HG03558 (cell line): ENCODE results near the gene MEX3D.
A peak's percentile ranks its signal among the peaks of the same experiment; 100 is the strongest.

ENCODE experiments used
- ATAC-seq: cut with Tn5 transposase; IDR thresholded peaks from one replicate; pipeline ENCODE4 v1.9.1; 2021; ENCODE audit warnings: moderate number of reproducible peaks; ENCODE audit not compliant: unreplicated experiment; ENCODE audit errors: extremely low read depth

The MEX3D gene

DNA sequence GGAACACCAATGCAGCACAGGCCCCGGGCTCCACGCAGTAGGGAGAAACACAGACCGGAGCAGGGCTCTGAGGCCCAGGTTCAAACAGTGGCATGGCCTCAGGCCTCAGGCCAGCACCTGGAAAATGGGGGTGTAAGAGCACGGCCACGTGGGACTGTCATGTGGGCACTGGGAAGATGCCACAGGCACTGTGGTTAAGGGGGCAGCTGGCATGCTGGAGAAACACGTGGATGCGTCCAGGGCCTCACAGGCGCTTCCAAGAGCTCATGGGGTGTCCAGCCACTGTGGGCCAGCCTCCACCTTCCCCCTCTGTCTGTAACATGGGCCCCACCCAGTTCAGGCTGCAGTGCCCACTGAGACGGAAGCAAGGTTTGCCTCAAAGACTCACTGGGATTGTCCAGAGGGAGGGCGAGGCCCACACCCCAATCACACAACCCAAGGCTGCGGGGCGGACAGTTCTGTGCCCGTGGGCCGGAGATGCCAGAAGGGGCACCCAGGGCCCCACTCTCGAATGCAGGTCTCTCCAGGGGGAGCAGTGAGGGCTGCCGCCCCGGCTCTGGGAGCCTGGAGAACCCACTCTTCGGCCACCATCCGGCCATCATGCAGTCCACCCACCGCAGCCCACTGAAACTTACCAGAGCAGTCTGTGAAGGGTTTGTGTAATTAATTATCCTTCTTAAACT is 30.8 kb upstream of the MEX3D start:
- no peak for ATAC-seq

DNA sequence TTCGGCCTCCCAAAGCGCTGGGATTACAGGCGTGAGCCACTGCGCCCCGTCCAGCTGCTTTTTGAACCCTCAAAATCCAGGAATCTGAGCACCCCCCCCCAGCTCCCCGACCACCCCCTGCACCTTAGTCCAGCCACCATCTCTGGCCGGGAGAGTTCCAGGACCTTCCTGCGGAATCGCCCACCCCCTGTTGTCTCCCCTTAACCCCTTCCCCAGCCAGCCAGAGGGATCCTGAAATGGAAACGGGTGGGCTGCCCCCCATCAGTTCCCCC is 25.3 kb upstream of the MEX3D start:
- ATAC-seq, result no peak

DNA sequence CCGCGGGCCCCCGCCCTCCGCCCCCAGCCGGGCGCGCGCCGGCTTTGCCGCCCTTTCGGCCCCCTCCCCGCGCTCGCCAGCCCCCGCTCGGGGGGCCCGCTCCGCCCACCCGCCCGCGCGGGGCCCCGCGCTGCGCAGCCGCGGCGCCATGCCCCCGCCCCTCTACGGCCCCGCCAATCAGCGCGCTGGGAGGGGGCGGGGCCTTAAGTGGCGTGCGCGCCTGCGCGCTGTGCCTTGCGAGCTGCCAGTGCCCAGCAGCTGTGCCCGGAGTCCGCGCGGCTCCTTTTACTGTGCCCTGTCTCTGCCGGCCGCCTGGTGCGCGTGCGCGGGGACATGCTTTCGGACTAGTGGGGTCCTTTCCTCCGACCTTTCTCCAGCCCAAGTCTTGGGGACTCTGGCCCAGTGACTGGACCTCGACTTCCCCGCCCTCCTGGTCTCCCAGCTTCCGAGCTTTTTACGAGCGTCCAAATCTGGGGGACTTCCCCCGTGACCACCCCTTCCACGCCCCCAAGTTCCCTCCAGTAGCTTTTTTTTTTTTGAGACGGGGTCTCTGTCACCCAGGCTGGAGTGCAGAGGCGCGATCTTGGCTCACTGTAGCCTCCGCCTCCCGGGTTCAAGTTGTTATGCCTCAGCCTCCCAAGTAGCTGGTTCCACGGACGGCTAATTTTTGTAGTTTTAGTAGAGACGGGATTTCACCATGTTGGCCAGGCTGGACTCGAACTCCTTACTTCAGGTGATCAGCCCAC is 24.8 kb upstream of the MEX3D start, which contains the start of gene MBD3:
MBD3 (minus strand) TSS at position 111 of the 746 bp plus-strand sequence. CDS start 234 bp downstream, outside the sequence.
- ATAC-seq, result peak; percentile 29

DNA sequence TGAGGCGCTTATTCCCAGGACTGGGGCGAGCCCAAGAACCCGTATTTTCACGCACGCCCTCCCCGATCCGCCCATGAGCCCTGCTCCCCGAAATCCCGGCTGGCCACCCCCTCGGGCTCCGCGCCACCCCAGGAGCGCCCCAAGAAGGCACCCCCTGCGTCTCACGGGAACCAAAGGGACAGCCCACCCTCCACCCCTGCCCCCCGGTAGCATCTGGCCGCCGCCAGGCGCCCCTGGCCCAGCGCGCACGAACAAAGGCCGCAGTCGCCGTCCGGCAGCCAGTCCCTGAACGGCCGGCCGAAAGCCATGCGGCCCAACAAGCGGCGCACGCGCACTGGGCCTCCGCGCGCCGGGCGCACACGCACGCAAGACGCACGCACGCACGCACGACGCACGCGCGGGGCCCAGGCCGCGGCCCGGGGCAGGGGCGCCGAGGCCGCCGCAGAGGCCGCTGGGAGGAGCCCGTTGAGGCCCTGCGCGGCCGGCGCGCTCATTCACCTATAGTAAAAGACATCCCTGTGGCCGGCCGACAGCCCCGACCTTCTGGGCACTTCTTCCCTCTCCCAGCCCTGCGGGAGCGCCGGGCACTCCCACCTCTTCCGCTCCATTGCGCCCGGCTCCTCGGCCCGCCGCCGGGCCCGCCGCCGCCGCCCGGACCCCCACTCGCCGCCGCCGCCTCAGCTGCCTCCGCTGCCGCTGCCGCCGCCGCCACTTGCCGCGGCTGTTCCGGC is 24.1 kb upstream of the MEX3D start:
- ATAC-seq, result peak; percentile 45

DNA sequence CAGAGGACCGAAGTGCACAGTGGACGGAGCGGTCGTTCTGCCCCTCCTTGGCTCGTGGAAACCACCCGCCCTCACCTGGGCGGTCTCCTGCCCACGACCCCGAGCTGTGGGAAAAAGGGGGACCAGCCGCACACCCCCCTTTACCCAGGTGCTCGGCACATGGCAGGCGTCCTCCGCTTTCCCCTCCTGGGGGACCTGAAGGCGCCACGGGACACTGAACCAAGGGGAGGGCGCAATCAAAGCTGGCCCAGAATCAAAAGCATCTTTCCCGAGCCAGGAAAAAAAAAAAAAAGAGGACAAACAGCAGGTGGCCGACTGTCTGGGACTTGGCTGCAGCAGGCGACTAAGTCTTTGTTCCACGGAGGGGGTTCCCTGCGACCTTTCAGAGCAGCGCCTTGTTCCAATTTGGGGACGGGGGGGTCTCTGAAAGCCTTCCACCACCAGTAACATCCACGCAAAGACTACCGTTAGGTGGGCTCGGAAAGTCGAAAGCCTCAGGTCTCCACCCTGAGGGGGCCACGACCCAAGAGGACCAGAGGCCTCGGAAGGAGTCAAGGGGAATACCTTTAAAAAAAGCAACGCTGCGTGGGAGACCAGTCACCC is 23.4 kb upstream of the MEX3D start:
- no peak for ATAC-seq

DNA sequence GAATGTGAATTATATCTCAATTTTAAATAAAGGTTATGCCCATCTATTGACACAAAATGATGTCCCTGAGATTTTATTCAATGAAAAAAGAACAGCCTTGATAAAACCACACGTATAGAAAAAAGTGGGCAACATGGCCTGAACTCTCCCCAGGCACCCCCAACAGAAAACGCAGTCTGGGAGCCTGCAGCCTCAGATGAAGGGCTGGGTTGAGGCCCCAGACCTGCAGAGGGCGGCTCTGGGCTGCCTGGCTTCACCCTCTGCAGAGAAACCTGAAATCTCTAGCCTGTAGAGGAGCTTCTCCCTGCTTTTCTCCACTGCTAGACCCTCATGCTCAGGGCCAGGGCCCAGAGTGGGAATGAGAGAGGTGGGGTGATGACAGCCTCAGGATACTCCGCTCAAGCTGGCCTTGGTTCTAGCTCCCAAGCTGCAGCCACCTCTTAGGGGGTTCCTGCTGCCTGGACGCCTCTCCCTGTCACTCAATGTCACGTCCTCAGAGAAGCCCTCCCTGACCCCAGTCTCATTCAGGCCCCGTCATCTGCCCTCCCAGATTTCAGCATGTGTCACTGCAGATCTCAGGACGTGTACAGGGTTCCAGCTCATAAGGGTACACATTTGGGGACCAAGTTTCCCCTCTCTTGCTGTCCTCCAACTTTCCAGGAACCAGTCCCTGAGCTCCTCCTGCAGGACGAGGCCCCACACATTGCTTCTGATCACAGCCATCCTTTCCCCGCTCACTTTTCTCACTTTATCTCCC is 22.7 kb upstream of the MEX3D start:
- ATAC-seq, result no peak

DNA sequence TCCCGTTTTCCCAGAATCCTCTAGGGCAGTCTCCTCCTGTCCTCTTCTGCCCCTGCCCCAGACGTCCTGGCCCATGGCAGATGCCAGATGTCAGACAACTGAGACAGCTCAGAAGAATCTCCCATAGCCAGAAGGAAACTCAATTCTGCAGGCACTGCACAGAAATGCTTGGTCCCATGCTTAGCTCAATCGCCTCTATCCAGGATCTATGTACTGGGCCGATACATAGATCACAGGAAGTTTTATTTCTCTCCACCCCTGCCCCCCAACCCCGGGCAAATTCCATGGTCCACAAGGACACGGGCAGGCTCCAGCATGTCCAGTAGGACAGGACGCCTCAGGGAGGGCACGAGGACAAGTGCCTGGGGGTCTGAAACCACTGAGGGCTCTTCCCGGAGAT is 19.7 kb upstream of the MEX3D start:
- ATAC-seq, result no peak

DNA sequence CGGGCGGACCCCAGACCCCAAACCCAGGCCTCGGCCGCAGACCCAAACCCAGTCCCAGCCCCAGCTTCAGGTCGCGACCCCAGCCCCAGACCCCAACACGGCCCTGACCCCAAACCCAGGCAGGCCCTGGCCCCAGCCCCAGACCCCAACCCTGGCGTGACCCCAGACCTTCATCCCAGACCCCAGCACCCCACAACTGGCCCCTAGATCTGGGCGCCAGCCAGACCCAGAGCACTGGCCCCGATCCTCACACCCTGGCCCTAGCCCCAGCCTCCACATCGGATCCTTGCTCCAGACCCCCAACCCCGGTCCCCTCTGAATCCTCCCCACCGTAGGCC is 17.1 kb upstream of the MEX3D start:
- ATAC-seq, result no peak

DNA sequence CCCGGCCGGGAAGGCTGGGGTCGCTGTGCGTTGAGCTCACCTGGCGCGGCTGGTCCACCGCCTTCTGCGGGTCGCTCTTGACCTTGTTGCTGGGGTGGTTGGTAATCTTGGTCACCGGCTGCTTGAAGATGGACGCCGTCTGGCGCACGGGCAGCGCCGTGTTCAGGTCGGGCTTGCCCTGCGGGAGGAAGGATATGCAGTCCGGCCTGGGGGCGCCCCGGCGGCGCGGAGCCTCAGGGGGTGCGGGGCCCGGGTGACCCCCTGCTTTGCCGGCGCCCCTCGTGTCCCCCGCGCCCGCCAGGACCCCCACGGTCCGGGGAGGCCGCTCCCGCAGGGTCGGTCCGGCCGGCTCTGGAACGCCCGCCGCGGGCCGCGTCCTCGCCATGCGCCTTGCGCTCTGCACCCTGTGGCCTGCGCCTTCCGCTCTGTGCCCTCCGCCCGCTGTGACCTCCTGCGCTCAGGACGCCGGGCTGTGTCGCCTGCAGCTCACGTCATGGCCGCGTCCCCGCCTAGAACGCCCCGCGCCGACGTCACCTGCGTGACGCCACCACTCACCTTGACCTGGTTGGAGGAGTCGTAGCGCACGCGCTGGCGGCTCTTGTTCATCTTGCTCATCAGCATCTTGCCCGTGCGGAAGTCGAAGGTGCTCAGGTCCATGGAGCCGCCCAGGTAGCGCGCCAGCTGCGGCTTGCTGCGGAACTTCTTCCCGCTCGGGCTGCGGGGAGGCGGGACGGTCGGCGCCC is 16.5 kb upstream of the MEX3D start:
- ATAC-seq, result no peak

DNA sequence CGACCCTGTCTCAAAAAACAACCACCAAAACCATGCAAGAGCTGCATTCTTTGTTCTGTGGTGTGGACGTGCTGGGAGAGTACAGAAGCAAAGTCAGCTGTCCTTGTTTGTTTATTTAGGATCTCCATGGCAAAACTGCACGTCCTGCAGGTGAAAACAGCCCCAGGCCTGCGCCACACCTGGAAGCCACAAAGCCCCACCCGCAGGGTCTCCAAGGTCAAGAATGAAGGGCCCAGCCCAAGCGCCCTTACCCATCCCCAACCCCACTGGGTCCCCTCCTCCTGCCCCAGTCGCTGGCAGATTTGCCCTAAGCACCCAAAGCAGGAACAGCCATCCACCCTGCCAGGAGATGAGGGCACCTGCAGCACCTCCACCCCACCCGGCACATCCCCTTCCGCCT is 14.1 kb upstream of the MEX3D start:
- no peak for ATAC-seq

DNA sequence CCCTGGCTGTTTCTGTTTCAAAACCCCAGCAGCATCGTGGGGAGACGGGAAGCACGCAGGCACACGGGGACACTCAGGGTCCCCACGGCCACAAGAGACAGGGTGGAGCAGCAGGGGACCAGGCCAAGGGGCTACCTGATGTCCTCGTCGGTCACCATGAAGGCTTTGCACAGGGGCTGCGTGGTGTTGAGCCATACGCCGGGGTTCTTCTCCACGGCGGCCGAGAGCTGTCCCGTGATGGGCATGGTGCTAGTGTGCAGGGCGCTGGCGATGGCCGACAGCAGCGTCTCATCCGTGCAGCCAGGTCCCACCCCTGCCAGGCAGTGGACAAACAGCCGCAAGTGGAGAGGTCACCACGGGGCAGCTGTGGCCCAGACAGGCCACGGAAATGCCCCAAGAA is 12.8 kb upstream of the MEX3D start:
- no peak for ATAC-seq

DNA sequence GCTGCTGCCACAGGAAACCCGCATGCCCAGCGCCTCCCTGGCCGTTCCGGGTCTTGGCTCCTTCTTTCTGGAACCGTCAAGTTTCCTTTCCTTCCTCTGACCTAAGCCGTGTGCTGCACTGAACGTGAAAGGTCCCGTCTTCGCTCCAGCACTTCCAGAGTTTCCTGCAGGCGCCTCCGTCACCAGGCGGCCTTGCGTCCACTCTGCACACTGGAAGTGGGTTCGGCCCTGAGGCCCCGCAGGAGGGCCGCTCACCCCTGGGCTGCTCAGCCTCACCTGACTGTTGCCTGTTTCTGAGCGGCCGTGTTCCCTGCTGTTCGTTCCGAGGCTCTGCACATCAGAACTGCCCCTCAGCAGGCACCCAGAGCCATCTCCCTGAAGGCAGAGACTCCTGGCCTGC is 12.3 kb upstream of the MEX3D start:
- ATAC-seq, result no peak

DNA sequence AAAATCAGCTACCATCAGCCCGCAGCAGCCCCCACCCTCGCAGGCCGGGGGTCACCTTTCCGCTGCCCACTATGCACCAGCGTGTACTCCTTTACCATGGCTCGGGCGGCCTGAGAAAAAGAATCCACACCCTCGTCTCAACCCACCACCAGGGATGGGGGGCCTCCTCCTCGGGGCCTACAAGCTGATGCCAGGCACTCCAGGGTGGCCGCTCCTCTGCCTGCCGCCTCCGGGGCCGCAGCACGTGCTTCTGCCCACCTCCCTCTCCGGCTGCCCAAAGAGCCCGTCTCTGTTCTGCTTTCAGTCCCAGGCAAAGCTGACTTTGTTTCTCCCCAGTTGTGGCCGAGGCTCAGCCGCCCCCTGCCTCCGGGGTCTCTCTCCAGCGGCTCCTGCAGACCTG is 11.1 kb upstream of the MEX3D start:
- ATAC-seq, result no peak

DNA sequence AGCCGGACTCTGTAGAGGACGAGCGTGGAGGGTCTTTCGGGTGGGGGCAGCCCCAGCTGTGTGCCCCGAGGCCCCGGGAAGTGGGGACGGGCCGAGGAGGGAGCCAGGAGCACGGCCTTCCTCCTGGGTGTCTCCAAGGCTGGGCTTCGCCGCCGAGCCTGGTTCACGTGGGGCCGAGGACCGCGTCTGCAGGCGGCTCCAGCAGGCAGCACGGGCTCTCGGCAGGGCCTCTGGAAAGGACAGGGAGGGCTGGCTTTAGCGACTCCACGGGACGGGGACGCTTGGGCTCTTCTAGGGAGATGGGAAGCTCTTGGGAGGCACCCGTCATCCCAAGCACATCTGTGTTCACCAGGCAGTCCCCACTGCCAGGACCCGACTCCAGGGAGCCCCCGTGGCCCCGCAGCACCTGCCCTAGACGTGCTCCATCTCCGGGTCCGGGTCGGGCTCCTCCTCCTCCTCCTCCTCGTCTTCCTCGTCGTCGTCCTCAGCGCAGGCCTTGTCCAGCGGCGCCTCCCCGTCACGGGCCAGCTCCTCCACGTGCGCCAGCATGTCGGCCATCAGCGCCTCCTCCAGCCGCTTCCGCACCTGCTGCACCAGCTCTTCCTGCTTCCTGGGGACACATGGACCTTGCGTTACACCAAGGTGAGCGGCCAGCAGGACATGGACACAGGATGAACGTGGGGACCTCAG is 9.9 kb upstream of the MEX3D start:
- ATAC-seq, result no peak

DNA sequence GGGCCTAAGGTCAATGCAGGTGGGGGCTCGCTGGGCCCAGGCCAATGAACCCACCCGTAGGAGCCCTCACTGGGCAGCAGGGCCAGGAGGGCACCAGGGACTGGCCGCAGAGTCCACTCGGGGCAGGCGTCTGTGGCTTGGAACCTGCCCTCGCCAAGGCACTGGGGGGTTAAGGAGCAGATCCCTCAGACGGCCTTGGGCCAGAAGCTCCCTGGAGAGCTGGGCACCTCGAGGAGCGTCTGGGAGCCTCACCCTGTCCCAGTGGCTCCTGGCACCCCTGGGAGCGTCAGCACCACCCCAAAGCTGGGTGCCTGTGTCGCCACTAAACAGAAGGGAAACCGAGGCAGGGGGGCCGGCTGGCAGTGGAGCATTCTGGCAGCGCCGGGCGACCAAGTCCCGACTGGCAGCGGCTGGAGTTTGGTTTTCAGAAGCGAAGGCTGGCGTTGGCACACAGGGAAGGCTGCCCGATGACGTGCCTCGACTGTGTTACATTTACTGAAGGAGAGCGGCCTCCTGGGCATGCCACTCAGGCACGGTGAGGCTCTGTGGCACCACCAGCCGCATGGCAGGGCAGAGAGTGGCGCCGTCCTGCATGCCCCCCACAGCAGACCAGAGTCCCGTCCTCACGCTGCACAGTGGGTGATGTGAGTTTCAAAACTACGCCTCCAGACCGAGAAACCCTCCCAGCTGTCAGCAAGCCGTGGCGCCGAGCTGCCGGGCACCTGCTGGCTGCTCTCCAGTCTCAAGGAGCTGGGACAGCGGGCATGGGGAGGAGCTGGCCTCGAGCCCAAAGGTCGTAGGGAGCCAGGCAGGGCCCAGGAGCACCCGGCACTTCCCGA is 9.2 kb upstream of the MEX3D start:
- ATAC-seq, result no peak

DNA sequence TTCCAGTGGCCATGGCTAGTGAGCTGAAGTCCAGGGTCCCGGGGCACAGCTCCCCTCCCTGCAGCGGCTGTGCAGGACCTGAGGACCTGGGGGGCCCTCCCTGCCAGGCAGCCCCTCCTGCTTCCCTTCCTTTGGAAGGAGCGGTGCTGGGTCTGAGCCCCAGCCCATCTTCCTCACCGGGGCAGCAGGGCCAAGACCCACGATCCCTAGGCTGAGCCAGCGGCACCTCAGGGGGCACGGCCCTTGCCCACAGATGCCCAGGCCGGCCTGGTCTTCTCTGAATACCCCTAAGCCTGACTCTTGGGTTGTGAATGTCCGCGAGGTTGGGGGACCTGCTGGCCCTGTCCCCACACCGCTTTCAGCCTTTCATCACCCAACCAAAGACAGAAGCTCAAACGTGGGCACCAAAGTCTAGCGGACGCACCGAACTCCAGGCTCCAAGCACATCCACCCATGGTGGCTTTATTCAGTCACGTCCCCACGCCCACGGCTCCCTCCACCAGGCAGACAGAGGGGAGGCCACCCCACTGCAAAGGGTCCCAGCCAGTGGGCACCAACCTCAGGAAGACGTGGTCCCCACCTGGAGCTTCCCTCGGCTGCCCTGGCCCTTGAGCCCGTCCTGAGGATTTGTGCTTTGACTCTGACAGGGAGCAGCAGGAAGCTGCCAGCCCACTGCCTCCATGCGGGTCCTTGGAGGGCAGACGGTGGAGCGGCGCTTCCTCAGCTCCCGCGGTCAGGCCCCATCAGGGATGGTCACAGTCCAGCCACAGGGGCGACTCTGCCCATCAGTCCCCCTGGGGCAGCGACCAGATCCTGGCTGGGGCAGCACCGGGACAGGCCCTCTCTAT is 8.3 kb upstream of the MEX3D start:
- ATAC-seq, result no peak
